Measurements from ENCODE around the gene CLTC. TPM values are rescaled to one million over a fixed set of nuclear protein-coding genes. Genes with fewer than 3 reads are reported as not detected.

The CLTC gene
- total RNA-seq, 1 donor from 2014 or later = 236 TPM

DNA sequence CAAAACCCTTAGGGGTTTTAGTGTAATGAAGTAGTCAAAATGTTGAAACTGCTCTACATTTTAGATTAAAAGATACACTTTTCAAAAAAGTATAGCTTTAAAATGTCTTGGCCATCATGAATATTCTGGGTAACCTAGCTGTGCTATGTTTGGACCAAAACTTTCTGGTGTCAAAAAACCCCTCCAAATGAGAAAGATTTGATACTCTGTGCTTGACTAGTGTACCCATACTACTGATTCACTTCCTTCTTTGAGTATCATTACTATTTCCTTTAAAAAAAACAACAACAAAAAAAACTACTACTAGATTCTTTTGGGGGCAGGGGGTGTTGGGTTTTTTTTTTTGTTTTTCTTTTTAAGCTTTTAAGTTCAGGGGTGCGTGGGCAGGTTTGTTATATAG, 50.2 kb downstream of the CLTC start:
- Histone ChIP-seq H3K36me3 (ENCODE audit: control insufficient read depth in 3 of 3, insufficient read depth in 3 of 3, low read length in 3 of 3) (peaks cover 21 to 57% (median 51%) of the 10 kb centered on the region in 3 donors), H3K4me1 (ENCODE audit: control insufficient read depth in 3 of 3, insufficient read depth in 3 of 3, low read length in 3 of 3) (peaks cover 0 to 3% (median 0%) of the 10 kb centered on the region in 3 donors), H3K27me3 (ENCODE audit: control insufficient read depth in 3 of 3, insufficient read depth in 3 of 3, low read length in 3 of 3) (no peaks in the 10 kb centered on the region), H3K27ac (ENCODE audit: low read depth, low read length) (no peak overlapping the region), H3K9me3 (ENCODE audit: control insufficient read depth in 3 of 3, low read length in 3 of 3) (no peaks in the 10 kb centered on the region), H3K9ac (ENCODE audit: low read depth in 1 of 3, low read length in 3 of 3) (no peak overlapping the region), H3K4me3 (ENCODE audit: low read length in 3 of 3) (no peak overlapping the region)

- no peak overlapping the region for H3K9ac ChIP-seq (ENCODE audit: low read depth in 1 of 3, low read length in 3 of 3)
- H3K27ac ChIP-seq (ENCODE audit: low read depth, low read length) = no peak overlapping the region
- H3K36me3 ChIP-seq (ENCODE audit: control insufficient read depth in 3 of 3, insufficient read depth in 3 of 3, low read length in 3 of 3) = peaks cover 22 to 58% (median 53%) of the 10 kb centered on the region in 3 donors
- H3K9me3 ChIP-seq (ENCODE audit: control insufficient read depth in 3 of 3, low read length in 3 of 3) = no peaks in the 10 kb centered on the region
- H3K27me3 ChIP-seq (ENCODE audit: control insufficient read depth in 3 of 3, insufficient read depth in 3 of 3, low read length in 3 of 3) = no peaks in the 10 kb centered on the region
- H3K4me3 ChIP-seq (ENCODE audit: low read length in 3 of 3) = no peak overlapping the region
- peaks cover 0 to 3% (median 0%) of the 10 kb centered on the region in 3 donors for H3K4me1 ChIP-seq (ENCODE audit: control insufficient read depth in 3 of 3, insufficient read depth in 3 of 3, low read length in 3 of 3)
Measured at GRCh38 chr17:59671386-59671785, 51.7 kb downstream of the CLTC start.

DNA sequence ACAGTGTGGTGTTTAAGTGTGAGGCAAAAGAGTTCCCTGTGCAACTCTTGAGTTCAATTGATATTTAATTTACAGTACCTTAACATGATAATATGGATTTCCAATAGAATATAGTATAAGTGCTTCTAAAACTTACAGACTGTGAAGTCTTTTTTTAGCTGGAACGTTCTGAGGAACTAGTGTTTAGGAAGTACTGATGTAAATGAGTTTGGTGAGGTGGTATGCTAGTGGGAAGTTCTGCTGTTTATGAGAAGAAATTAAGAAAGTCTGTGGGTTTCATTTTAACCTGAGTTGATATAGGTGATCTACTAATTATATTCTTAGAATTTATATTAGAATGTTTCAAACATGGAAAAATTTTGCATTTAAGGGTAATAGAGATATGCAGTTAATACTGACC, 55.5 kb downstream of the CLTC start:
- no peak overlapping the region for H3K4me3 ChIP-seq (ENCODE audit: low read length in 3 of 3)
- H3K9me3 ChIP-seq (ENCODE audit: control insufficient read depth in 3 of 3, low read length in 3 of 3) = no peaks in the 10 kb centered on the region
- no peak overlapping the region for H3K27ac ChIP-seq (ENCODE audit: low read depth, low read length)
- no peaks in the 10 kb centered on the region for H3K27me3 ChIP-seq (ENCODE audit: control insufficient read depth in 3 of 3, insufficient read depth in 3 of 3, low read length in 3 of 3)
- no peak overlapping the region for H3K9ac ChIP-seq (ENCODE audit: low read depth in 1 of 3, low read length in 3 of 3)
- peaks cover 27 to 61% (median 60%) of the 10 kb centered on the region in 3 donors for H3K36me3 ChIP-seq (ENCODE audit: control insufficient read depth in 3 of 3, insufficient read depth in 3 of 3, low read length in 3 of 3)
- no peaks in the 10 kb centered on the region for H3K4me1 ChIP-seq (ENCODE audit: control insufficient read depth in 3 of 3, insufficient read depth in 3 of 3, low read length in 3 of 3)

DNA sequence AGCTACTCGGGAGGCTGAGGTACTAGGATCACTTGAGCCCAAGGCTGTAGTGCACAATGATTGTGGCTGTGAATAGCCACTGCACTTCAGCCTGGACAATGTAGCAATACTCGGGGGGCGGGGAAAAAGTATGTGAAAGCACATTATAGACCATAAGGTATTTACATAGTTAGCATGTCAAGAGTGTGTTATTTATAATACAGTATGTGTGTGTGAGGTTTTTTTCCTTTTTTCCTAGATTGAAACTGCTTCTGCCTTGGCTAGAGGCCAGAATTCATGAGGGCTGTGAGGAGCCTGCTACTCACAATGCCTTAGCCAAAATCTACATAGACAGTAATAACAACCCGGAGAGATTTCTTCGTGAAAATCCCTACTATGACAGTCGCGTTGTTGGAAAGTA, 57.0 kb downstream of the CLTC start:
- peaks cover 28 to 70% (median 69%) of the 10 kb centered on the region in 3 donors for H3K36me3 ChIP-seq (ENCODE audit: control insufficient read depth in 3 of 3, insufficient read depth in 3 of 3, low read length in 3 of 3)

DNA sequence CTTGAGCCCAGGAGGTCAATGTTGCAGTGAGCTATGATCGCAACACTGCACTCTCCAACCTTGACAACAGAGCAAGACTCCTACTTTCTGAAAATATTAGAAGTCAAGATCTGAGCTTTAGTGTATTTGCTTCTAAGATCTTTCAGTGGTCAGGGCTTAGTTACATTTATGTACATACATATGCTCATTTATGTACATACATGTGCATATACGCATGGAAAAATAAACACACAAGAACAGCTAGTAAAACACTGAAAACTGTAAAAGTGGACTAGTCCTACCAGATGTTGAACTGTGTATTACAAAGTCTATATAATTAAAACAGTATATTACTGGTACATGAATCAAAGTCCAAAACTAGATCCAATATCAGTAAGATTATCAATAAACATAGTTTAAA, 59.2 kb downstream of the CLTC start:
- H3K27me3 ChIP-seq (ENCODE audit: control insufficient read depth in 3 of 3, insufficient read depth in 3 of 3, low read length in 3 of 3) = no peaks in the 10 kb centered on the region
- peaks cover 44 to 88% (median 86%) of the 10 kb centered on the region in 3 donors for H3K36me3 ChIP-seq (ENCODE audit: control insufficient read depth in 3 of 3, insufficient read depth in 3 of 3, low read length in 3 of 3)
- no peak overlapping the region for H3K27ac ChIP-seq (ENCODE audit: low read depth, low read length)
- no peak overlapping the region for H3K4me3 ChIP-seq (ENCODE audit: low read length in 3 of 3)
- H3K9ac ChIP-seq (ENCODE audit: low read depth in 1 of 3, low read length in 3 of 3) = no peak overlapping the region
- no peaks in the 10 kb centered on the region for H3K4me1 ChIP-seq (ENCODE audit: control insufficient read depth in 3 of 3, insufficient read depth in 3 of 3, low read length in 3 of 3)
- no peaks in the 10 kb centered on the region for H3K9me3 ChIP-seq (ENCODE audit: control insufficient read depth in 3 of 3, low read length in 3 of 3)

More for the DNA sequence above, 57.0 kb downstream of the CLTC start:
- H3K27ac ChIP-seq (ENCODE audit: low read depth, low read length) = no peak overlapping the region
- H3K4me1 ChIP-seq (ENCODE audit: control insufficient read depth in 3 of 3, insufficient read depth in 3 of 3, low read length in 3 of 3) = no peaks in the 10 kb centered on the region
- H3K9me3 ChIP-seq (ENCODE audit: control insufficient read depth in 3 of 3, low read length in 3 of 3) = no peaks in the 10 kb centered on the region
- no peaks in the 10 kb centered on the region for H3K27me3 ChIP-seq (ENCODE audit: control insufficient read depth in 3 of 3, insufficient read depth in 3 of 3, low read length in 3 of 3)
- H3K4me3 ChIP-seq (ENCODE audit: low read length in 3 of 3) = no peak overlapping the region
- H3K9ac ChIP-seq (ENCODE audit: low read depth in 1 of 3, low read length in 3 of 3) = no peak overlapping the region

- Histone ChIP-seq H3K9ac (ENCODE audit: low read depth in 1 of 3, low read length in 3 of 3) (no peak overlapping the region), H3K27me3 (ENCODE audit: control insufficient read depth in 3 of 3, insufficient read depth in 3 of 3, low read length in 3 of 3) (no peaks in the 10 kb centered on the region), H3K9me3 (ENCODE audit: control insufficient read depth in 3 of 3, low read length in 3 of 3) (no peaks in the 10 kb centered on the region), H3K4me1 (ENCODE audit: control insufficient read depth in 3 of 3, insufficient read depth in 3 of 3, low read length in 3 of 3) (no peaks in the 10 kb centered on the region), H3K36me3 (ENCODE audit: control insufficient read depth in 3 of 3, insufficient read depth in 3 of 3, low read length in 3 of 3) (peaks cover 43 to 87% (median 87%) of the 10 kb centered on the region in 3 donors), H3K4me3 (ENCODE audit: low read length in 3 of 3) (no peak overlapping the region), H3K27ac (ENCODE audit: low read depth, low read length) (no peak overlapping the region)
Measured at GRCh38 chr17:59680314-59680713, 60.6 kb downstream of the CLTC start.

DNA sequence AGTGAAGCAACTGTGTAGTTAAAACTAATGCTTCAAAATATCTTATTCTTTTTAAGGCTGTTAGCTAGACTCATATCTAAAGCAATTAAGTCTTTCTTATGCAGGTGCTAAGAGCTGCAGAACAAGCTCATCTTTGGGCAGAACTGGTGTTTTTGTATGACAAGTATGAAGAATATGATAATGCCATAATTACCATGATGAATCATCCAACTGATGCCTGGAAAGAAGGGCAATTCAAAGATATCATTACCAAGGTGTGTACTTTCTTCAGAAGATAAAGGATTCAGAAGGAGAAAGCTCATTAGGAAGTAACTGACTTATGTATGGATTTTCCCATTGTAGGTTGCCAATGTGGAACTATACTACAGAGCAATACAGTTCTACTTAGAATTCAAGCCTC, 63.6 kb downstream of the CLTC start:
- Histone ChIP-seq H3K9ac (ENCODE audit: low read depth in 1 of 3, low read length in 3 of 3) (no peak overlapping the region), H3K27me3 (ENCODE audit: control insufficient read depth in 3 of 3, insufficient read depth in 3 of 3, low read length in 3 of 3) (no peaks in the 10 kb centered on the region), H3K4me1 (ENCODE audit: control insufficient read depth in 3 of 3, insufficient read depth in 3 of 3, low read length in 3 of 3) (no peaks in the 10 kb centered on the region), H3K27ac (ENCODE audit: low read depth, low read length) (no peak overlapping the region), H3K36me3 (ENCODE audit: control insufficient read depth in 3 of 3, insufficient read depth in 3 of 3, low read length in 3 of 3) (peaks cover 45 to 91% (median 89%) of the 10 kb centered on the region in 3 donors), H3K4me3 (ENCODE audit: low read length in 3 of 3) (no peak overlapping the region), H3K9me3 (ENCODE audit: control insufficient read depth in 3 of 3, low read length in 3 of 3) (no peaks in the 10 kb centered on the region)

- Histone ChIP-seq H3K9me3 (ENCODE audit: control insufficient read depth in 3 of 3, low read length in 3 of 3) (no peaks in the 10 kb centered on the region), H3K9ac (ENCODE audit: low read depth in 1 of 3, low read length in 3 of 3) (no peak overlapping the region), H3K27ac (ENCODE audit: low read depth, low read length) (no peak overlapping the region), H3K4me3 (ENCODE audit: low read length in 3 of 3) (no peak overlapping the region), H3K27me3 (ENCODE audit: control insufficient read depth in 3 of 3, insufficient read depth in 3 of 3, low read length in 3 of 3) (no peaks in the 10 kb centered on the region), H3K36me3 (ENCODE audit: control insufficient read depth in 3 of 3, insufficient read depth in 3 of 3, low read length in 3 of 3) (peaks cover 35 to 92% (median 77%) of the 10 kb centered on the region in 3 donors), H3K4me1 (ENCODE audit: control insufficient read depth in 3 of 3, insufficient read depth in 3 of 3, low read length in 3 of 3) (no peaks in the 10 kb centered on the region)
Measured at GRCh38 chr17:59684967-59685366, 65.3 kb downstream of the CLTC start.

DNA sequence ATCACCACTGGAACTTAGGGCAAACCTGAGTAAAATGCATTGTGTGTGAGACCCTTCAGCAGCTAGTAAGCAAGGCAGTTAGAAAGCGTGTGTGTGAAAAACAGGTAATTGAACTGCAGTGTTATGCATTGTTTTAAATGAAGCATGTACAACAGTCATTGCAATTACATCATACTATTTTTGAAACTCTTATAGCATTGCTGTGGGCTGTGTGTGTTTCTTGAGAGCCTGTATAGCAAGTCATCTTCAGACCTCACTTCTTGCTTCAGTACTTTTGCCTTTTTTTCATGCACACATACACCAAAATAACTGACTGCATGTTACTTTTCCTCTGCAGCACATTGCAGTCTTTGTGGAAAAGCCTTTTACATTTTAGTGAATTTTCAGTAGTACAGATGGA, 68.3 kb downstream of the CLTC start:
- H3K27ac ChIP-seq (ENCODE audit: low read depth, low read length) = no peak overlapping the region

DNA sequence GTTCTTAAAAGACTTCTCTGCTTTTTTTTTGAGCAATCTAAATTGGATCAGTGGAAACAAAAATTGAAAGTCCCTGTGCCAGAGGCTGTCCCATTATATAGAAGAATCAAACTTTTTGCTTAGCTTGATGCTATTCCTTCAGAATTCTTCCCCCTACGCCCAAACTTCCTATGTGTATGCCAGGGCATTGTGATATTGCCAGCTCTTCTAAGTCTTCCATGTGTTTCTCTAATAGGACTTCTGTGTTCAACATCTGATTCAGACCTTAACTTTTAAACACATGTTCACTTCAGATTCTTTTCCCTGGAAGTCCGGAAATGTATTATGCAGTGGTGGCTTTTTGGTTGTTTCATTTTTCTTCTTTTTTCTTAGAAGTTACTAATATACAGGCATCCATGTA, 68.8 kb downstream of the CLTC start:
- Histone ChIP-seq H3K9me3 (ENCODE audit: control insufficient read depth in 3 of 3, low read length in 3 of 3) (no peaks in the 10 kb centered on the region), H3K27me3 (ENCODE audit: control insufficient read depth in 3 of 3, insufficient read depth in 3 of 3, low read length in 3 of 3) (no peaks in the 10 kb centered on the region), H3K4me1 (ENCODE audit: control insufficient read depth in 3 of 3, insufficient read depth in 3 of 3, low read length in 3 of 3) (no peaks in the 10 kb centered on the region), H3K36me3 (ENCODE audit: control insufficient read depth in 3 of 3, insufficient read depth in 3 of 3, low read length in 3 of 3) (peaks cover 31 to 86% (median 61%) of the 10 kb centered on the region in 3 donors), H3K9ac (ENCODE audit: low read depth in 1 of 3, low read length in 3 of 3) (no peak overlapping the region), H3K4me3 (ENCODE audit: low read length in 3 of 3) (no peak overlapping the region), H3K27ac (ENCODE audit: low read depth, low read length) (no peak overlapping the region)

More for the DNA sequence above, 68.3 kb downstream of the CLTC start:
- Histone ChIP-seq H3K36me3 (ENCODE audit: control insufficient read depth in 3 of 3, insufficient read depth in 3 of 3, low read length in 3 of 3) (peaks cover 33 to 87% (median 63%) of the 10 kb centered on the region in 3 donors), H3K9me3 (ENCODE audit: control insufficient read depth in 3 of 3, low read length in 3 of 3) (no peaks in the 10 kb centered on the region), H3K27me3 (ENCODE audit: control insufficient read depth in 3 of 3, insufficient read depth in 3 of 3, low read length in 3 of 3) (no peaks in the 10 kb centered on the region), H3K9ac (ENCODE audit: low read depth in 1 of 3, low read length in 3 of 3) (no peak overlapping the region), H3K4me1 (ENCODE audit: control insufficient read depth in 3 of 3, insufficient read depth in 3 of 3, low read length in 3 of 3) (no peaks in the 10 kb centered on the region), H3K4me3 (ENCODE audit: low read length in 3 of 3) (no peak overlapping the region)
